Liver (tissue), 2 donors: Measurements from ENCODE around the gene C12orf57.

Experiments
- TF ChIP-seq, protein P1 (sequence below): fragments of 150-350 bp; IDR thresholded peaks from 2 replicates; pipeline ENCODE4 v1.5.1; 2017; ENCODE audit warnings: improper control_type of control experiment, low read depth, low read length; ENCODE audit not compliant: missing input control
- TF ChIP-seq, protein P2 (sequence below): IDR thresholded peaks from 2 replicates; pipeline ENCODE4 v1.6.1; 2016; ENCODE audit warnings: antibody characterized with exemption
- donor health status: healthy.

DNA sequence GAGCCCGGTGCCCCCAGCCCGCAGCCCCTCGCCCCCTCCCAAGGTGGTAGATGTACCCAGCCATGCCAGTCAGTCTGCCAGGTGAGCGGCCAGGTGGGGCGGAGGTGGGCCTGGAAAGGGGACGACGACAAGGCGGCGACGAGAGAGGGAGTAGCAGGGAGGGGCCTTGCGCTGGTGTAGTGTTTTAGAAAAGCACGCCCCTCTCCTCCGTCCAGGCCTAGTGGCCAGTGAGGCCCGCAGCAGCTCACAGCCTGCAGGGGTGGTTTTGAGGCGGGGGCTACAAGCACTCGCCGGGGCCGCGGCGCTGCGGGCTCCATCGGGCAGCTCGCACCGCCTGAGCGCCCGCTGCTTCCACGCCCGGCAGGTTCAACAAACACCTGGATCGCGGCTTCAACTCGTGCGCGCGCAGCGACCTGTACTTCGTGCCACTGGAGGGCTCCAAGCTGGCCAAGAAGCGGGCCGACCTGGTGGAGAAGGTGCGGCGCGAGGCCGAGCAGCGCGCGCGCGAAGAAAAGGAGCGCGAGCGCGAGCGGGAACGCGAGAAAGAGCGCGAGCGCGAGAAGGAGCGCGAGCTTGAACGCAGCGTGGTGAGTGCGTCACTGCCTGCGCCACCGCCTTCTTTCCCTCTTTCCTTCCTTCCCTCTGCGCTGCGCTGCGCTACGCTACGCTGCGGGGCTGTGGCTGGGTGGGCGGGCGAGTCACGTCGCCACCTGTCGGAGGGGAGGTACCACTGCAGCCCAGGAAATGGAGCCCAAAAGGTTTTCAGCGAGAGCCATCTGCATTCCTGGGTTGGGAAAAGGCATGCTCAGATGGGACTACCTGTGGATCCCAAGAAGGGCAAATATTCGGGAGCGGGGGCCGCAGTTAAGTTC, 6.1 kb upstream of the C12orf57 start:
- TF ChIP-seq, protein P1, sequence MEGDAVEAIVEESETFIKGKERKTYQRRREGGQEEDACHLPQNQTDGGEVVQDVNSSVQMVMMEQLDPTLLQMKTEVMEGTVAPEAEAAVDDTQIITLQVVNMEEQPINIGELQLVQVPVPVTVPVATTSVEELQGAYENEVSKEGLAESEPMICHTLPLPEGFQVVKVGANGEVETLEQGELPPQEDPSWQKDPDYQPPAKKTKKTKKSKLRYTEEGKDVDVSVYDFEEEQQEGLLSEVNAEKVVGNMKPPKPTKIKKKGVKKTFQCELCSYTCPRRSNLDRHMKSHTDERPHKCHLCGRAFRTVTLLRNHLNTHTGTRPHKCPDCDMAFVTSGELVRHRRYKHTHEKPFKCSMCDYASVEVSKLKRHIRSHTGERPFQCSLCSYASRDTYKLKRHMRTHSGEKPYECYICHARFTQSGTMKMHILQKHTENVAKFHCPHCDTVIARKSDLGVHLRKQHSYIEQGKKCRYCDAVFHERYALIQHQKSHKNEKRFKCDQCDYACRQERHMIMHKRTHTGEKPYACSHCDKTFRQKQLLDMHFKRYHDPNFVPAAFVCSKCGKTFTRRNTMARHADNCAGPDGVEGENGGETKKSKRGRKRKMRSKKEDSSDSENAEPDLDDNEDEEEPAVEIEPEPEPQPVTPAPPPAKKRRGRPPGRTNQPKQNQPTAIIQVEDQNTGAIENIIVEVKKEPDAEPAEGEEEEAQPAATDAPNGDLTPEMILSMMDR: peak; percentile 97
- TF ChIP-seq, protein P2, sequence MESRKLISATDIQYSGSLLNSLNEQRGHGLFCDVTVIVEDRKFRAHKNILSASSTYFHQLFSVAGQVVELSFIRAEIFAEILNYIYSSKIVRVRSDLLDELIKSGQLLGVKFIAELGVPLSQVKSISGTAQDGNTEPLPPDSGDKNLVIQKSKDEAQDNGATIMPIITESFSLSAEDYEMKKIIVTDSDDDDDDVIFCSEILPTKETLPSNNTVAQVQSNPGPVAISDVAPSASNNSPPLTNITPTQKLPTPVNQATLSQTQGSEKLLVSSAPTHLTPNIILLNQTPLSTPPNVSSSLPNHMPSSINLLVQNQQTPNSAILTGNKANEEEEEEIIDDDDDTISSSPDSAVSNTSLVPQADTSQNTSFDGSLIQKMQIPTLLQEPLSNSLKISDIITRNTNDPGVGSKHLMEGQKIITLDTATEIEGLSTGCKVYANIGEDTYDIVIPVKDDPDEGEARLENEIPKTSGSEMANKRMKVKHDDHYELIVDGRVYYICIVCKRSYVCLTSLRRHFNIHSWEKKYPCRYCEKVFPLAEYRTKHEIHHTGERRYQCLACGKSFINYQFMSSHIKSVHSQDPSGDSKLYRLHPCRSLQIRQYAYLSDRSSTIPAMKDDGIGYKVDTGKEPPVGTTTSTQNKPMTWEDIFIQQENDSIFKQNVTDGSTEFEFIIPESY: peak; percentile 98
